ENCODE measurements around the gene FADD.

The FADD gene

DNA sequence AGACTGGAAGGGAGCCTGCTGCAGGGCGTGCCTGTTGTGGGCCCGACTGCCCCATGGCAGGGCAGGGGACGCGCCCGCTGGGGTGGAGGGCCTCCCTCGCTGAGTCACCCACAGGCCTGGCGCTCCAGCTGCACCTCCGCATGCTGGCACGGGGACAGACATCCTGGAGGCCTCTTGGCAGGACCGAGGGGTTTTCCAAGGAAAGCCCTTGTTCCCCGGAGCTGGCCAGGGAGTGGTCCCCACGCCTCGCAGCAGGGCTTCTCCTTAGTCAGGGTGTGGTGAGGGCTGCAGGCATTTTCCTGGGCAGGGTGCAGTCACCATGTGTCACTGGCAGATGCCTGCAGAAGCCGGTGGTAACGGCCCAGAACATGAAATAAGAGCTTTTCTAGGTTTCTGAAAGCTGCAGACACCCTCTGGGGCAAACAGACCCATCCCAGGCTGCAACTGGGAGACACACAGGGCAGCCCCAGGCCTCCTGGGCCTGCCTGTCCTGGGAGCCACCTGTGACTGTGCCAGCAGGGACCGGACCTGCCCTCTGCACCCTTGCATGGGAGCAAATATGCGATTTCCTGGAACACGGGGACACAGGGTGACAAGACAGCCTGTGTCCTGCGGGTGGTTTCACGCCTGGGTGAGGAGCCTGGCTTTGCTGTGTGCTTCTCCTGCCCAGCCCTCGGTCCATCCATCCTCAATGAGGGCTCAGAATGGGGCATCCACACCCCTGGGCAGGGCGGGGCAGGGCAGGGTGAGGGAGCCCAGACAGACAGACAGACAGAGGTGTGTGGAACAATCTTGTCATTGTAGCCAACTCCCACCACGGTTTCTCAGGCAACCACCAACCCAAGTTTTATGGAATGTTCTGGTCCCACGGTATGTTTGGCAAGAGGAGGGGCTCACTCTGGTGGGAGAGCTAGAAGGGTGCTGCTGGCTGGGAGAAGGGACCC, 43.2 kb upstream of the FADD start:
- TF ChIP-seq, protein P1, sequence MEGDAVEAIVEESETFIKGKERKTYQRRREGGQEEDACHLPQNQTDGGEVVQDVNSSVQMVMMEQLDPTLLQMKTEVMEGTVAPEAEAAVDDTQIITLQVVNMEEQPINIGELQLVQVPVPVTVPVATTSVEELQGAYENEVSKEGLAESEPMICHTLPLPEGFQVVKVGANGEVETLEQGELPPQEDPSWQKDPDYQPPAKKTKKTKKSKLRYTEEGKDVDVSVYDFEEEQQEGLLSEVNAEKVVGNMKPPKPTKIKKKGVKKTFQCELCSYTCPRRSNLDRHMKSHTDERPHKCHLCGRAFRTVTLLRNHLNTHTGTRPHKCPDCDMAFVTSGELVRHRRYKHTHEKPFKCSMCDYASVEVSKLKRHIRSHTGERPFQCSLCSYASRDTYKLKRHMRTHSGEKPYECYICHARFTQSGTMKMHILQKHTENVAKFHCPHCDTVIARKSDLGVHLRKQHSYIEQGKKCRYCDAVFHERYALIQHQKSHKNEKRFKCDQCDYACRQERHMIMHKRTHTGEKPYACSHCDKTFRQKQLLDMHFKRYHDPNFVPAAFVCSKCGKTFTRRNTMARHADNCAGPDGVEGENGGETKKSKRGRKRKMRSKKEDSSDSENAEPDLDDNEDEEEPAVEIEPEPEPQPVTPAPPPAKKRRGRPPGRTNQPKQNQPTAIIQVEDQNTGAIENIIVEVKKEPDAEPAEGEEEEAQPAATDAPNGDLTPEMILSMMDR (IDR thresholded peaks at IDR 0.05; ENCODE audit: extremely low read depth, insufficient read depth, missing control alignments): no peak
- in situ Hi-C loops (cut with MboI; ENCODE audit: low pct_unique_long_range_greater_than_20kb, low sequenced_read_pairs, unreplicated experiment): no loop called here
- DNase-seq (ENCODE audit: low spot score): no peak

DNA sequence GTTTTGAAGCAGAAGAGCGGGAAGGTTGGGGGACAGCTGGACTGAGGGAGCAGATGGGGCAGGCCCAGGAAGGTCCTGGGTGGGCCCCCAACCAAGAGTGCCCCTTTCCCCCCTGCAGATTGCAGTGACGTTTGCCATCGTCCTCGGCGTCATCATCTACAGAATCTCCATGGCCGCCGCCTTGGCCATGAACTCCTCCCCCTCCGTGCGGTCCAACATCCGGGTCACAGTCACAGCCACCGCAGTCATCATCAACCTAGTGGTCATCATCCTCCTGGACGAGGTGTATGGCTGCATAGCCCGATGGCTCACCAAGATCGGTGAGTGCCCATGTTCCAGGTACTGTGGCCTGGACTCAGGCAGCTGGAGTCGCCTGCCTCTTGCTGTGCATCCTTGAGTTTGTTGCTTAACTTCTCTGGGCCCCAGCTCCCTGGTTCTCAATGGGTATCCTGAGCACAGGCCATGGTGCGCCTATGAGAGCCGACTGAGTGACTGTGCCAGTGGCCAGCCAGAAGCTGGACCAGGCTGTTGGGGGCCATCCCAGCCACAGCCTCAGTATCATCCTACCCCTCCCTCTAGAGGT, 42.0 kb upstream of the FADD start:
- DNase-seq (ENCODE audit: low spot score): no peak
- in situ Hi-C loops (cut with MboI; ENCODE audit: low pct_unique_long_range_greater_than_20kb, low sequenced_read_pairs, unreplicated experiment): no loop called here

DNA sequence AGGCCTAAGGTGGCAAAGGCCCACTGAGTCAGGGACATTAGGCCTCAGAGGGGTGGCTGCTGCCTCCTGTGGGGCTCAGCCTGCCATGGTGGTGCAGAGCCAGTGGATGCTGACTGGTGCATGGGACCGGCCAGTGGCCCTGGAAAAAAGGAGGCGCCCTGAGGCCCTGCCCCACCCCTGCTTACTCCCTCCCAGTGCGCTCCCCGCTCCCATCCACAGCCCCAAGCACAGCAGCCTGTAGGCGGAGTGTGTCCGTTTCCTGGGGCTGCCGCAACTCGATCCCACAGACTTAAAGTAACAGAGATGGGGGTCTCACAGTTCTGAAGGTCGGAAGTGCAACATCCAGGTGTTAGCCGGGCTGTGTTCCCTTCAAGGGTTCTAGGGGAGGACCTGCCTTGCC, 38.4 kb upstream of the FADD start:
- no peak for DNase-seq (ENCODE audit: low spot score)
- TF ChIP-seq, protein P1 (IDR thresholded peaks at IDR 0.05; ENCODE audit: extremely low read depth, insufficient read depth, missing control alignments): no peak
- in situ Hi-C loops (cut with MboI; ENCODE audit: low pct_unique_long_range_greater_than_20kb, low sequenced_read_pairs, unreplicated experiment): no loop called here

More for the DNA sequence above, 42.0 kb upstream of the FADD start:
- TF ChIP-seq, protein P1 (IDR thresholded peaks at IDR 0.05; ENCODE audit: extremely low read depth, insufficient read depth, missing control alignments): no peak

DNA sequence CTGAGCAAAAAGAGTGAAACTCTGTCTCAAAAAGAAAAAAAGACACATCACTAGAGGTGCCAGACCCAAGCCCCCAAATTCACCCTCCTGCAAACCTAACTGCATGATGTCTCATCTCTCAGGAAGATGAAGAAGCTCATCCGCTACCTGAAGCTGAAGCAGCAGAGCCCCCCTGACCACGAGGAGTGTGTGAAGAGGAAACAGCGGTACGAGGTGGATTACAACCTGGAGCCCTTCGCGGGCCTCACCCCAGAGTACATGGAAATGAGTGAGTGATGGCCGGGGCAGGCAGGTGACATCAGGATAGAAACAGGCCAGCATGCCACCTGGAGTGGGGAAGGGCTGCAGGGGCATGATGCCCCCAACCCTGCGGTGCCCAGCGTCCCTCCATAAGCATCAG, 36.0 kb upstream of the FADD start:
- in situ Hi-C loops (cut with MboI; ENCODE audit: low pct_unique_long_range_greater_than_20kb, low sequenced_read_pairs, unreplicated experiment): no loop called here
- DNase-seq (ENCODE audit: low spot score): no peak
- TF ChIP-seq, protein P1 (IDR thresholded peaks at IDR 0.05; ENCODE audit: extremely low read depth, insufficient read depth, missing control alignments): no peak

DNA sequence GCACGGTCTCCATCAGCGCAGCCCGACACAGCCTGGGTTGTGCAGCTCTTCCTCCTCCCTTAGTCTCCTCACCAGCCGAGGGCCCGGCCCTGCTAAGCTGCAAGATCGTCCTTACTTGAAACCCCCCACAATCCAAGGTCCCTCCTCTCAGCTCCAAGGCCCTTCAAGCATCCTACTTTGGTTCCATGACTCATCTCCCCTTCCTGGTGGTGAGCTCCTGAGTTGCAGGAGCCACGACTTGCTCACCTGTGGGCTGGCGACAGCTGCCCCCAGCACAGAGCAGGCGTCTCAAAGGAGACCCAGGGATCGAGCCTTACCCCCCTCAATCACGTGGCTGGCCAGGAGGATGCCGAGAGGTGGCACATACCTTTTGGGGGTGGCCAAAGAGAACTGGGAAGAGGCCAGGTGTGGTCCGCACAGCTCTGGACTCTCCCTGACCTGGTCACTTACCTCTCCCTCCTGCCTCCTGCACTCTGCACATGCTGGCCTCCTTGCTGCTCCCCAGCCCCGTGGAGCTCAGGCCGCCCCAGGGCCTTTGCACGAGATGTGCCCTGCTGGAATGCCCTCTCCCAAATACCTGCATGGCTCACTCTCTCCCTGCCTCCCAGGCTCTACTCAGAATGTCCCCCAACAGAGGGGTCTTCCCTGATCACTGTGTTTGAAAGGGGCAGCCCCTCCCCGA, 35.2 kb upstream of the FADD start:
- in situ Hi-C loops (cut with MboI; ENCODE audit: low pct_unique_long_range_greater_than_20kb, low sequenced_read_pairs, unreplicated experiment): no loop called here
- no peak for DNase-seq (ENCODE audit: low spot score)
- TF ChIP-seq, protein P1 (IDR thresholded peaks at IDR 0.05; ENCODE audit: extremely low read depth, insufficient read depth, missing control alignments): no peak

DNA sequence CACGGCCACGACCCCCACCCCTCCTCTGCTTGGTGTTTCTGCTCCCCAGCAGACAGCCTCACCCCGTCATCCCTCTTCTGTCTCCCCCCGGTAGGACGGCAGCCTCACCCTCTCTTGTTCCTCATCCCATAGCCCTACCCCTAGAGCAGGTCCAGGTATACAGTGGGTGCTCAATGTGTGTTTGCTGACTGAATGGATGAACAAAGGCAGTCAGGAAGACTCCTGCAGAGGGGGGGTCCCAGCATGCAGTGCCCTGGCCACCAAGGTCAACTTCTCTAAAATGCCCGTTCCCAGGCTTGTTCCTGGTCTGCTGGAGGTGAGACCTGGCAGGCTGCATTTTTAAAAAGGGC, 34.7 kb upstream of the FADD start:
- DNase-seq (ENCODE audit: low spot score): no peak

More for the DNA sequence above, 34.7 kb upstream of the FADD start:
- in situ Hi-C loops (cut with MboI; ENCODE audit: low pct_unique_long_range_greater_than_20kb, low sequenced_read_pairs, unreplicated experiment): no loop called here
- TF ChIP-seq, protein P1 (IDR thresholded peaks at IDR 0.05; ENCODE audit: extremely low read depth, insufficient read depth, missing control alignments): no peak

Measured in GM13977 (cell line).